ENCODE results near the gene RANBP10. TPM values are rescaled to one million over a fixed set of nuclear protein-coding genes. Genes with fewer than 3 reads are reported as not detected.

Gene RANBP10
- total RNA-seq, 1 donor, result 8.6 TPM

DNA sequence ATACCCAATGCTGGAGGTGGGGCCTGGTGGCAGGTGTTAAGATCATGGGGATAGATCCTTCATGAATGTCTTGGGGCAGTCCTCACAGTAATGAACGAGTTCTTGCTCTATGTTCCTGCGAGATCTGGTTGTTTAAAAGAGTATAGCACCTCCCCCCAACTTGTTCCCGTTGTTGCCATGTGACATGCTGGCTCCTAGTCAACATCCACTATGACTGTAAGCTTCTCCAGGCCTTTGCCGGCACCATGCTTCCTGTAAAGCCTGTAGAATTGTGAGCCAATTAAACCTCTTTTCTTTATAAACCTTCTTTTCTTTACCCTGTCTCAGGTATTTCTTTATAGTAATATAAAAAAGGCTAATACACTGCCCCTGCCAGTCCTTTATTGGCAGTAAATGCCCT lies 33.3 kb downstream of the RANBP10 start:
- TF ChIP-seq, protein P1, sequence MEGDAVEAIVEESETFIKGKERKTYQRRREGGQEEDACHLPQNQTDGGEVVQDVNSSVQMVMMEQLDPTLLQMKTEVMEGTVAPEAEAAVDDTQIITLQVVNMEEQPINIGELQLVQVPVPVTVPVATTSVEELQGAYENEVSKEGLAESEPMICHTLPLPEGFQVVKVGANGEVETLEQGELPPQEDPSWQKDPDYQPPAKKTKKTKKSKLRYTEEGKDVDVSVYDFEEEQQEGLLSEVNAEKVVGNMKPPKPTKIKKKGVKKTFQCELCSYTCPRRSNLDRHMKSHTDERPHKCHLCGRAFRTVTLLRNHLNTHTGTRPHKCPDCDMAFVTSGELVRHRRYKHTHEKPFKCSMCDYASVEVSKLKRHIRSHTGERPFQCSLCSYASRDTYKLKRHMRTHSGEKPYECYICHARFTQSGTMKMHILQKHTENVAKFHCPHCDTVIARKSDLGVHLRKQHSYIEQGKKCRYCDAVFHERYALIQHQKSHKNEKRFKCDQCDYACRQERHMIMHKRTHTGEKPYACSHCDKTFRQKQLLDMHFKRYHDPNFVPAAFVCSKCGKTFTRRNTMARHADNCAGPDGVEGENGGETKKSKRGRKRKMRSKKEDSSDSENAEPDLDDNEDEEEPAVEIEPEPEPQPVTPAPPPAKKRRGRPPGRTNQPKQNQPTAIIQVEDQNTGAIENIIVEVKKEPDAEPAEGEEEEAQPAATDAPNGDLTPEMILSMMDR (IDR thresholded peaks at IDR 0.05; ENCODE audit: insufficient read depth, low read depth, low read length), result no peak
- no peak overlapping the region for H3K4me3 ChIP-seq (ENCODE audit: low read depth, low read length)
- DNase-seq (ENCODE audit: low read depth), result no peak

DNA sequence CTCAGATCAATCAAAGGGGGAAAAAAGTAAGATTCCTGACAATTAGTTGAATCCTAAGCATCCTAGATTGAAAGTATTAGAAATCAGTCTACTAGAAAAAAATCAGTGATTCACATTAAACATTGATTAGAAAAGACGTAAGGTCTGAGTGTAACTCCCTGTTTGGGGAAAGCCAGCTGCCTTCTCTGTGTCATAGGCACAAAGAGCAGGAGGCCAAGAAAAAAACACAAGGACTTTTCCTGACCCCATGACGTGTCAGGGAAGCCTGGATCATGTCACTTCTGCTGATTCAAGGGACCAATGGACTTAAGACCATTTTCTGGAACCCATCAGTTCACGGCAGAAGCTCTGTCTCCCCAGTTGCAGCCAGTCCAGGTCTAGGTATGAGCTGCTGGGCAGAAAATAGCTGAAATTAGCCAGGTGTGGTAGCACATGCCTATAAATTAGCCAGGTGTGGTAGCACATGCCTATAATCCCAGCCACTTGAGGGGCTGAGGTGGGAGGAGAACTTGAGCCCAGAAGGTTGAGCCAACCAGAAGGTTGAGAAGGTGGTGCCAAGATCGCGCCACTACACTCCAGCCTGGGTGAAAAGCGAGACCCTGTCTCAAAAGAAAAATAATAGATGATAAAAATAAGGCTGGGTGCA lies 35.9 kb downstream of the RANBP10 start:
- DNase-seq (ENCODE audit: low read depth), result peak; percentile 69
- no peak overlapping the region for H3K4me3 ChIP-seq (ENCODE audit: low read depth, low read length)
- TF ChIP-seq, protein P1 (IDR thresholded peaks at IDR 0.05; ENCODE audit: insufficient read depth, low read depth, low read length), result no peak

DNA sequence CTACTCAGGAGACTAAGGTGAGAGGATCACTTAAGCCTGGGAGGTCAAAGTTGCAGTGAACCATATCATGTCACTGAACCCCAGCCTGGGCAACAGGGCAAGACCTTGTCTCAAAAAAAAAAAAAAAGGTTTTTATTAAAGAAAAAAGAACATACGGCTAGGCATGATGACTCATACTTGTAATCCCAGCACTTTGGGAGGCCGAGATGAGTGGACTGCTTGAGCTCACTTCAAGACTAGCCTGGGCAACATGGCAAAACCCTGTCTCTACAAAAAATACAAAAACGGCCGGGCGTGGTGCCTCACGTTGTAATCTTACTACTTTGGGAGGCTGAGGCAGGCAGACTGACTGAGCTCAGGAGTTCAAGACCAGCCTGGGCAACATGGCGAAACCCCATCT lies 38.4 kb downstream of the RANBP10 start:
- DNase-seq (ENCODE audit: low read depth), result peak; percentile 74
- TF ChIP-seq, protein P1 (IDR thresholded peaks at IDR 0.05; ENCODE audit: insufficient read depth, low read depth, low read length), result no peak
- no peak overlapping the region for H3K4me3 ChIP-seq (ENCODE audit: low read depth, low read length)

DNA sequence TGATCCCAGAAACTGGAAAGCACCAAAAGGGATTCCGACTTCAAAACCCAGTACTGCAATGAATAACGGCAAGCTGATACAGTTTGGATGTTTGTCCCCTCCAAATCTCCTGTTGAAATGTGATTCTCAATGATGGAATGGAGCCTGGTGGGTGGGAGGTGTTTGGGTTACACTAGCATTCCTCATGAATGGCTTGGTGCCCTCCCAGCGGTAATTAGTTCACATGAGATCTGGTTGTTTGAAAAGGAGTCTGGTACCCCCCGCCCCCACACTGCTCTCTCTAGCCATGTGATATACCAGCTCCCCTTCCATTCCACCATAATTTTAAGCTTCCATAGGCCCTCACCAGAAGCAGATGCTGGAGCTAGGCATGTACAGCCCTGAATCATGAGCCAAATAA lies 40.1 kb downstream of the RANBP10 start:
- TF ChIP-seq, protein P1 (IDR thresholded peaks at IDR 0.05; ENCODE audit: insufficient read depth, low read depth, low read length), result no peak
- no peak for DNase-seq (ENCODE audit: low read depth)
- no peak overlapping the region for H3K4me3 ChIP-seq (ENCODE audit: low read depth, low read length)

DNA sequence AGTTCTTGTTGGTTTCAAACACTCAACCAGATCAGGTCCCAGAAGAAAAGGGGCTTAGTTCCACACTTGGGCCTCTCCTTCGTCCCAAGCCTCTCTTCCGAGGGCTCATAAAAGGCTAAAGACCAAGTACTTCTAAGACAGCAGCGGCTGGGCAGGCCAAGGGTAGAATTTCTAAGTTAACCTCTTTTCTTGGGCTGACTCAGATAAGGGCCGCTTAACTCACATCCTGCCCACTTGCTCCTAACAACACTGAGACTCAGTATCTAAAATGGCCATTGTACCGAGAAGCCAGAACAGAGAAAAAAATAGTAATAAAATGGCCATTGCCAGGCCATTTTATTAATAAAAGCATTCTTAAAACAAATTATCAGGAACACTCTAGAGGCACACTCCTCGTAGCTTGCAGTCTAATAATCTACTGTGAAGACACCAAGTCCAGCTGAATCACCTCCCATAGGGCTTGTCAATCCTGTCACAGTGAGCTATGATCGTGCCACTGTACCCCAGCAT lies 42.1 kb downstream of the RANBP10 start:
- TF ChIP-seq, protein P1 (IDR thresholded peaks at IDR 0.05; ENCODE audit: insufficient read depth, low read depth, low read length), result no peak
- no peak overlapping the region for H3K4me3 ChIP-seq (ENCODE audit: low read depth, low read length)
- no peak for DNase-seq (ENCODE audit: low read depth)

DNA sequence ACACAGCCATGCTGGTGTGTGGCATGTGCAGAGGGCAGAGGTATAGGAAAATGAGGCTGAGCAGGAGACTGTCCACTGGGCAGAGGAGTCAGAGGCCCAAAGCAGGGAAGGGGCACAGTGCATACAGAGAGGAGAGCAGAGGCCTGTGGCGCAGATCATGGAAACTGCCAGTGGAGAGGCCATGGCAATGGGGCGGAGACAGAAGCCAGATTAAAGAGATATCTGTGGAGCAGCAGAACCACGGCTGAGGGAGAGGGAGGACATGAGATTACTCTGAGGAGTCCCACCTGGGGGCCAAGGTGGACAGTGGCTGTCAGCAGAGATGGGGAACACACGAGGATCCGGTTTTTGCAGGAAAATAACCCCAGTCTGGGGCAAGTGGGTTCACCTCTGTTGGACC lies 43.3 kb downstream of the RANBP10 start:
- TF ChIP-seq, protein P1 (IDR thresholded peaks at IDR 0.05; ENCODE audit: insufficient read depth, low read depth, low read length), result no peak
- H3K4me3 ChIP-seq (ENCODE audit: low read depth, low read length), result no peak overlapping the region
- no peak for DNase-seq (ENCODE audit: low read depth)

DNA sequence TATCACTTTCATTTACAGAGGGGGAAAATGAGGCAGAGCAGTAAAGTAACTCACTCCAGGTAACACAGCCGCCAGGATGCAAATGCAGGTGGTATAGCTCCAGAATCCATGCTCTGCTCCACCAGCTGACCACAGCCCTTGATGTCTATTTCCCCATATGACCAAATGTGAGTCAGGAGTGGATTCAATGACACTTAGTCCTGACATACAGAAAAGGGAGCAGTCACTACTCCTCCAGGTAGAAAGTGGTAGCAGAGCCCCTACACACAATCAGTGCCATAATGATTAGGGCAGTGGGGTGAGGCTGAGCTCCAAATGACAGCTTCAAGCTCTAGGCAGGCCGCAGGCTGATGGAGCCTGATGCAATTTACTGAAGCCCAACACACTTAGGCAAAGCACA lies 44.0 kb downstream of the RANBP10 start:
- TF ChIP-seq, protein P1 (IDR thresholded peaks at IDR 0.05; ENCODE audit: insufficient read depth, low read depth, low read length), result no peak
- DNase-seq (ENCODE audit: low read depth), result no peak
- no peak overlapping the region for H3K4me3 ChIP-seq (ENCODE audit: low read depth, low read length)
